Measurements from ENCODE around the gene SORCS2. TPM values are rescaled to one million over a fixed set of nuclear protein-coding genes. Genes with fewer than 3 reads are reported as not detected.

Gene SORCS2
- total and polyA plus RNA-seq, 3 donors from 2014 or later, result 2.7 to 4.6 (median 2.9) TPM

GRCh38 chr4:7315286-7315685, 122.9 kb downstream of the SORCS2 start:
- Histone ChIP-seq H3K27me3 (no peaks in the 10 kb centered on the region), H3K4me3 (no peak overlapping the region), H3K36me3 (ENCODE audit: low read depth, missing control alignments) (no peaks in the 10 kb centered on the region), H3K4me1 (no peaks in the 10 kb centered on the region), H3K27ac (no peak overlapping the region), H3K9me3 (no peaks in the 10 kb centered on the region)
- no peak for DNase-seq
- 70 to 75% methylated on average over 4 of the region's 4 CpGs for WGBS, 2 donors
- intact Hi-C loops (cut with DNase I; ENCODE audit: low total_unique reads), result no loop called here
- TF ChIP-seq, protein P1, sequence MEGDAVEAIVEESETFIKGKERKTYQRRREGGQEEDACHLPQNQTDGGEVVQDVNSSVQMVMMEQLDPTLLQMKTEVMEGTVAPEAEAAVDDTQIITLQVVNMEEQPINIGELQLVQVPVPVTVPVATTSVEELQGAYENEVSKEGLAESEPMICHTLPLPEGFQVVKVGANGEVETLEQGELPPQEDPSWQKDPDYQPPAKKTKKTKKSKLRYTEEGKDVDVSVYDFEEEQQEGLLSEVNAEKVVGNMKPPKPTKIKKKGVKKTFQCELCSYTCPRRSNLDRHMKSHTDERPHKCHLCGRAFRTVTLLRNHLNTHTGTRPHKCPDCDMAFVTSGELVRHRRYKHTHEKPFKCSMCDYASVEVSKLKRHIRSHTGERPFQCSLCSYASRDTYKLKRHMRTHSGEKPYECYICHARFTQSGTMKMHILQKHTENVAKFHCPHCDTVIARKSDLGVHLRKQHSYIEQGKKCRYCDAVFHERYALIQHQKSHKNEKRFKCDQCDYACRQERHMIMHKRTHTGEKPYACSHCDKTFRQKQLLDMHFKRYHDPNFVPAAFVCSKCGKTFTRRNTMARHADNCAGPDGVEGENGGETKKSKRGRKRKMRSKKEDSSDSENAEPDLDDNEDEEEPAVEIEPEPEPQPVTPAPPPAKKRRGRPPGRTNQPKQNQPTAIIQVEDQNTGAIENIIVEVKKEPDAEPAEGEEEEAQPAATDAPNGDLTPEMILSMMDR (IDR thresholded peaks at IDR 0.05), result no peak
- TF ChIP-seq POLR2A (IDR thresholded peaks at IDR 0.05), result no peak

DNA sequence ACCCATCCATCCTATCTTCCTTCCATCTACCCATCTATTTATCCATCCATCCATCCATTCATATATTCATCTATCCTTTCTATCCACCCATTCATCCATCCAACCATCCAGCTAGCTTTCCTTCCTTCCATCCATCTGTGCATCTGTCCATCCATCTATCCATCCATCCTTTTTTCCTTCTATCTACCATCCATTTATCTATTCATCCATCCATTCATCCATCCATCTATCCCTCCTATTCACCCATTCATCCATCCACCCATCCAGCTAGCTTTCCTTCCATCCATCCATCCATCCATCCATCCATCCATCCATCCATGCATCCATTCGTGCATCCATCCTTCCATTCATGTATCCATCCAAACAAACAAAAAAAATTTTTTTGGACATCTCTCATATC, 123.6 kb downstream of the SORCS2 start:
- Histone ChIP-seq H3K4me1 (no peaks in the 10 kb centered on the region), H3K27me3 (no peaks in the 10 kb centered on the region), H3K27ac (no peak overlapping the region), H3K36me3 (ENCODE audit: low read depth, missing control alignments) (no peaks in the 10 kb centered on the region), H3K9me3 (no peaks in the 10 kb centered on the region), H3K4me3 (no peak overlapping the region)
- no peak for DNase-seq
- TF ChIP-seq, protein P1 (IDR thresholded peaks at IDR 0.05), result no peak
- no peak for TF ChIP-seq POLR2A (IDR thresholded peaks at IDR 0.05)
- WGBS, 2 donors, result 38 to 100% methylated on average over 1 of the region's 1 CpG
- intact Hi-C loops (cut with DNase I; ENCODE audit: low total_unique reads), result no loop called here

DNA sequence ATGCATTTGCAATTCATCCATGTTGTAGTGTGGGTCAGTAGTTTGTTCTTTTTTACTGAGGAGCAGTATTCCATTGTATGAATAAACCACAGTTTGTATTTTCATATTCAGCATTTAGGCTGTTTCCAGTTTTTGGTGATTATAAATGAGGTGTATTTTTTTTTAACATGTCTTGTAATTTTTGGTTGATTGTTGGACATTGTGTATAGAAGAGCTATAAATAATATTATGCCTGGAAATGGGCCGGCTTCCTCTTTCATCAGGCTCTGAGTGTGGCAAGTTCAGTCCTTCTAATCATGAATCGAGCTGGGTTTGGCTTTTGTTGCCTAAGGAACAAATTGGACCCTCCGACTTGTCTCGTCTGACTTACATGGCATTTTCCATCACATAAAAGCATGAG, 126.7 kb downstream of the SORCS2 start:
- Histone ChIP-seq H3K27ac (no peak overlapping the region), H3K4me3 (no peak overlapping the region), H3K9me3 (no peaks in the 10 kb centered on the region), H3K36me3 (ENCODE audit: low read depth, missing control alignments) (no peaks in the 10 kb centered on the region), H3K4me1 (no peaks in the 10 kb centered on the region), H3K27me3 (no peaks in the 10 kb centered on the region)
- 42 to 69% methylated on average over 4 of the region's 4 CpGs for WGBS, 2 donors
- intact Hi-C loops (cut with DNase I; ENCODE audit: low total_unique reads), result no loop called here
- TF ChIP-seq POLR2A (IDR thresholded peaks at IDR 0.05), result no peak
- TF ChIP-seq, protein P1 (IDR thresholded peaks at IDR 0.05), result no peak
- DNase-seq, result no peak

- Histone ChIP-seq H3K4me1 (no peaks in the 10 kb centered on the region), H3K27ac (no peak overlapping the region), H3K4me3 (no peak overlapping the region), H3K27me3 (no peaks in the 10 kb centered on the region), H3K9me3 (no peaks in the 10 kb centered on the region), H3K36me3 (ENCODE audit: low read depth, missing control alignments) (no peaks in the 10 kb centered on the region)
- TF ChIP-seq, protein P1 (IDR thresholded peaks at IDR 0.05), result no peak
- TF ChIP-seq POLR2A (IDR thresholded peaks at IDR 0.05), result no peak
- intact Hi-C loops (cut with DNase I; ENCODE audit: low total_unique reads), result no loop called here
- no peak for DNase-seq
- WGBS, 2 donors, result 74 to 75% methylated on average over 5 of the region's 5 CpGs
These were observed 128.0 kb downstream of the SORCS2 start for GRCh38 chr4:7320206-7320797.
